Measurements from ENCODE around the gene MORN4.

MORN4 gene

GRCh38 chr10:97599272-97599619 is 34.1 kb downstream of the MORN4 start:
- H3K79me1 ChIP-seq (ENCODE audit: low read depth, low read length): no peaks in the 10 kb centered on the region

DNA sequence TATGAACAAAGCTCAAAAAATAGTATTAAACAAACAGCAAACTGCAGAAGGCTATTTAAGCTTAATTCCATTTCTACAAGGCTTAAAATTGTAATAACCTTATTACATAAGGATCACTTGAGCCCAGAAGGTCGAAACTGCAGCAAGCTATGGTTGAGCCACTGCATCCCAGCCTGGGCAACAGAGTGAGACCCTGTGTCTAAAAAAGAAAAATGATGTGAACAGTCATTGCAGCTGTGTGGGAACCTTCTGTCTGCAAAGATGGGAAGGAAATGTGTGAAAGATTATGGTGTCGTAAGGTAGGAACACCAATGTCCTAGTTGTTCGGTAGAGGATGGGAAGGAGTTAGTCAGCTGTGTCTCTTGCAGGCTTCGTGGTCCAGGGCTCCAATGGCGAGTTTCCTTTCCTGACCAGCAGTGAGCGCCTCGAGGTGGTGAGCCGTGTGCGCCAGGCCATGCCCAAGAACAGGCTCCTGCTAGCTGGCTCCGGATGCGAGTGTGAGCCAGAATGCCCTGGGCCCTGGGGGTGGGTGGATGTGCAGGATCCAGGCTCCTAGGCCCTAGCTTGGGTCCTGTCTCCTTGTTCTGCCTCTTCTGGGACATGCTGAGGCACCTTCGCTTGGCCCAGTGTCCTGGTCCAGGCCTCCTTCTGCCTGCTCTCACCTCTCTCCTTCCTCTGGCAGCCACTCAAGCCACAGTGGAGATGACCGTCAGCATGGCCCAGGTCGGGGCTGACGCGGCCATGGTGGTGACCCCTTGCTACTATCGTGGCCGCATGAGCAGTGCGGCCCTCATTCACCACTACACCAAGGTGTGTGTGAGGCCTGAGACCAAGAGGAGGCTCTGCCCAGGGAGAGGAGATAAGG is 34.7 kb downstream of the MORN4 start:
- Histone ChIP-seq H3K36me3 (replicated peaks in 1 of 2; ENCODE audit: control insufficient read depth in 2 of 2, insufficient read depth in 2 of 2, low read length in 2 of 2) (no peaks in the 10 kb centered on the region), H2AK5ac (ENCODE audit: low read depth, low read length) (no peak overlapping the region), H4K91ac (ENCODE audit: low read depth, low read length, poor library complexity) (no peak overlapping the region), H3K9ac (ENCODE audit: low read depth, low read length, poor library complexity) (no peak overlapping the region), H3K14ac (ENCODE audit: low read length) (no peak overlapping the region), H3K18ac (ENCODE audit: low read length) (peak overlapping the region; percentile 7), H4K8ac (ENCODE audit: low read depth, low read length) (no peak overlapping the region), H3K4ac (ENCODE audit: low read length) (peak overlapping the region; percentile 10), H2BK5ac (ENCODE audit: low read length) (no peak overlapping the region), H3K4me2 (ENCODE audit: insufficient read depth, low read length, poor library complexity, severe bottlenecking) (no peak overlapping the region), H3K9me3 (replicated peaks in 1 of 2; ENCODE audit: control insufficient read depth in 2 of 2, insufficient read depth in 1 of 2, low read depth in 1 of 2, low read length in 2 of 2) (no peaks in the 10 kb centered on the region), H3K27me3 (ENCODE audit: control insufficient read depth in 3 of 3, insufficient read depth in 3 of 3, low read depth in 1 of 3, low read length in 3 of 3) (no peaks in the 10 kb centered on the region), H3K79me1 (ENCODE audit: low read depth, low read length) (no peaks in the 10 kb centered on the region), H2BK15ac (ENCODE audit: low read length) (no peak overlapping the region), H3K23ac (ENCODE audit: low read depth, low read length, poor library complexity) (no peak overlapping the region), H3K4me3 (ENCODE audit: low read length in 2 of 2) (no peak overlapping the region), H3K4me1 (ENCODE audit: control insufficient read depth in 2 of 2, insufficient read depth in 1 of 2, low read depth in 1 of 2, low read length in 2 of 2) (peaks cover 2 to 5% of the 10 kb centered on the region in 2 donors), H3K27ac (replicated peaks; ENCODE audit: low read length) (no peak overlapping the region), H2AFZ (ENCODE audit: low read length) (no peak overlapping the region), H2BK12ac (ENCODE audit: low read length) (no peak overlapping the region), H2BK120ac (ENCODE audit: low read depth, low read length) (no peak overlapping the region)
- WGBS, 2 donors (ENCODE audit: extremely low coverage in 2 of 2, insufficient read length in 2 of 2, insufficient replicate concordance in 1 of 2): no CpG with 5 or more reads among the region's 19 CpGs
- DNase-seq (ENCODE audit: low spot score): no peak

More at GRCh38 chr10:97599272-97599619, 34.1 kb downstream of the MORN4 start:
- Histone ChIP-seq H4K91ac (ENCODE audit: low read depth, low read length, poor library complexity) (no peak overlapping the region), H3K4me3 (ENCODE audit: low read length in 2 of 2) (no peak overlapping the region), H3K14ac (ENCODE audit: low read length) (no peak overlapping the region), H3K27ac (replicated peaks; ENCODE audit: low read length) (no peak overlapping the region), H3K23ac (ENCODE audit: low read depth, low read length, poor library complexity) (no peak overlapping the region), H3K9me3 (replicated peaks in 1 of 2; ENCODE audit: control insufficient read depth in 2 of 2, insufficient read depth in 1 of 2, low read depth in 1 of 2, low read length in 2 of 2) (no peaks in the 10 kb centered on the region), H3K4me1 (ENCODE audit: control insufficient read depth in 2 of 2, insufficient read depth in 1 of 2, low read depth in 1 of 2, low read length in 2 of 2) (peaks cover 2 to 5% of the 10 kb centered on the region in 2 donors), H2AK5ac (ENCODE audit: low read depth, low read length) (no peak overlapping the region), H3K4ac (ENCODE audit: low read length) (peak overlapping the region; percentile 10), H3K27me3 (ENCODE audit: control insufficient read depth in 3 of 3, insufficient read depth in 3 of 3, low read depth in 1 of 3, low read length in 3 of 3) (no peaks in the 10 kb centered on the region), H3K9ac (ENCODE audit: low read depth, low read length, poor library complexity) (no peak overlapping the region), H3K4me2 (ENCODE audit: insufficient read depth, low read length, poor library complexity, severe bottlenecking) (no peak overlapping the region), H2BK120ac (ENCODE audit: low read depth, low read length) (no peak overlapping the region), H3K36me3 (replicated peaks in 1 of 2; ENCODE audit: control insufficient read depth in 2 of 2, insufficient read depth in 2 of 2, low read length in 2 of 2) (no peaks in the 10 kb centered on the region), H2BK5ac (ENCODE audit: low read length) (no peak overlapping the region), H4K8ac (ENCODE audit: low read depth, low read length) (peak overlapping the region; percentile 48), H2BK15ac (ENCODE audit: low read length) (no peak overlapping the region), H2BK12ac (ENCODE audit: low read length) (no peak overlapping the region), H2AFZ (ENCODE audit: low read length) (no peak overlapping the region), H3K18ac (ENCODE audit: low read length) (no peak overlapping the region)
- DNase-seq (ENCODE audit: low spot score): no peak
- WGBS, 2 donors (ENCODE audit: extremely low coverage in 2 of 2, insufficient read length in 2 of 2, insufficient replicate concordance in 1 of 2): no CpG with 5 or more reads among the region's 6 CpGs

- Histone ChIP-seq H2BK120ac (ENCODE audit: low read depth, low read length) (no peak overlapping the region), H3K23ac (ENCODE audit: low read depth, low read length, poor library complexity) (no peak overlapping the region), H4K91ac (ENCODE audit: low read depth, low read length, poor library complexity) (no peak overlapping the region), H3K9ac (ENCODE audit: low read depth, low read length, poor library complexity) (no peak overlapping the region), H2BK5ac (ENCODE audit: low read length) (no peak overlapping the region), H3K18ac (ENCODE audit: low read length) (no peak overlapping the region), H3K4ac (ENCODE audit: low read length) (no peak overlapping the region), H3K9me3 (replicated peaks in 1 of 2; ENCODE audit: control insufficient read depth in 2 of 2, insufficient read depth in 1 of 2, low read depth in 1 of 2, low read length in 2 of 2) (no peaks in the 10 kb centered on the region), H2AK5ac (ENCODE audit: low read depth, low read length) (no peak overlapping the region), H3K27me3 (ENCODE audit: control insufficient read depth in 3 of 3, insufficient read depth in 3 of 3, low read depth in 1 of 3, low read length in 3 of 3) (no peaks in the 10 kb centered on the region), H4K8ac (ENCODE audit: low read depth, low read length) (no peak overlapping the region), H3K4me3 (ENCODE audit: low read length in 2 of 2) (no peak overlapping the region), H3K36me3 (replicated peaks in 1 of 2; ENCODE audit: control insufficient read depth in 2 of 2, insufficient read depth in 2 of 2, low read length in 2 of 2) (no peaks in the 10 kb centered on the region), H2BK12ac (ENCODE audit: low read length) (no peak overlapping the region), H3K79me1 (ENCODE audit: low read depth, low read length) (no peaks in the 10 kb centered on the region), H2BK15ac (ENCODE audit: low read length) (no peak overlapping the region), H2AFZ (ENCODE audit: low read length) (no peak overlapping the region), H3K14ac (ENCODE audit: low read length) (no peak overlapping the region), H3K27ac (replicated peaks; ENCODE audit: low read length) (no peak overlapping the region), H3K4me1 (ENCODE audit: control insufficient read depth in 2 of 2, insufficient read depth in 1 of 2, low read depth in 1 of 2, low read length in 2 of 2) (peaks cover 2 to 5% of the 10 kb centered on the region in 2 donors), H3K4me2 (ENCODE audit: insufficient read depth, low read length, poor library complexity, severe bottlenecking) (no peak overlapping the region)
- DNase-seq (ENCODE audit: low spot score): no peak
- WGBS, 2 donors (ENCODE audit: extremely low coverage in 2 of 2, insufficient read length in 2 of 2, insufficient replicate concordance in 1 of 2): no CpG with 5 or more reads among the region's 2 CpGs
Observed at GRCh38 chr10:97597778-97598177, 35.5 kb downstream of the MORN4 start.

- Histone ChIP-seq H3K27ac (replicated peaks; ENCODE audit: low read length) (no peak overlapping the region), H3K4me2 (ENCODE audit: insufficient read depth, low read length, poor library complexity, severe bottlenecking) (no peak overlapping the region), H3K4ac (ENCODE audit: low read length) (no peak overlapping the region), H3K27me3 (ENCODE audit: control insufficient read depth in 3 of 3, insufficient read depth in 3 of 3, low read depth in 1 of 3, low read length in 3 of 3) (no peaks in the 10 kb centered on the region), H4K8ac (ENCODE audit: low read depth, low read length) (no peak overlapping the region), H3K4me3 (ENCODE audit: low read length in 2 of 2) (no peak overlapping the region), H3K18ac (ENCODE audit: low read length) (no peak overlapping the region), H2BK12ac (ENCODE audit: low read length) (peak overlapping the region; percentile 24), H4K91ac (ENCODE audit: low read depth, low read length, poor library complexity) (no peak overlapping the region), H3K9ac (ENCODE audit: low read depth, low read length, poor library complexity) (no peak overlapping the region), H3K23ac (ENCODE audit: low read depth, low read length, poor library complexity) (no peak overlapping the region), H2BK15ac (ENCODE audit: low read length) (no peak overlapping the region), H3K14ac (ENCODE audit: low read length) (no peak overlapping the region), H2BK120ac (ENCODE audit: low read depth, low read length) (no peak overlapping the region), H3K4me1 (ENCODE audit: control insufficient read depth in 2 of 2, insufficient read depth in 1 of 2, low read depth in 1 of 2, low read length in 2 of 2) (peaks cover 2 to 3% of the 10 kb centered on the region in 2 donors), H3K36me3 (replicated peaks in 1 of 2; ENCODE audit: control insufficient read depth in 2 of 2, insufficient read depth in 2 of 2, low read length in 2 of 2) (no peaks in the 10 kb centered on the region), H2BK5ac (ENCODE audit: low read length) (no peak overlapping the region), H2AK5ac (ENCODE audit: low read depth, low read length) (no peak overlapping the region), H3K79me1 (ENCODE audit: low read depth, low read length) (no peaks in the 10 kb centered on the region), H3K9me3 (replicated peaks in 1 of 2; ENCODE audit: control insufficient read depth in 2 of 2, insufficient read depth in 1 of 2, low read depth in 1 of 2, low read length in 2 of 2) (no peaks in the 10 kb centered on the region), H2AFZ (ENCODE audit: low read length) (peak overlapping the region; percentile 75)
- no peak for DNase-seq (ENCODE audit: low spot score)
- no CpG with 5 or more reads among the region's 10 CpGs for whole genome bisulfite sequencing, 2 donors (ENCODE audit: extremely low coverage in 2 of 2, insufficient read length in 2 of 2, insufficient replicate concordance in 1 of 2)
Observed at GRCh38 chr10:97596101-97597082, 36.9 kb downstream of the MORN4 start.

Measured in neuronal stem cell (in vitro differentiated cells).